Measurements from ENCODE around the gene RSPH1.

RSPH1 gene

DNA sequence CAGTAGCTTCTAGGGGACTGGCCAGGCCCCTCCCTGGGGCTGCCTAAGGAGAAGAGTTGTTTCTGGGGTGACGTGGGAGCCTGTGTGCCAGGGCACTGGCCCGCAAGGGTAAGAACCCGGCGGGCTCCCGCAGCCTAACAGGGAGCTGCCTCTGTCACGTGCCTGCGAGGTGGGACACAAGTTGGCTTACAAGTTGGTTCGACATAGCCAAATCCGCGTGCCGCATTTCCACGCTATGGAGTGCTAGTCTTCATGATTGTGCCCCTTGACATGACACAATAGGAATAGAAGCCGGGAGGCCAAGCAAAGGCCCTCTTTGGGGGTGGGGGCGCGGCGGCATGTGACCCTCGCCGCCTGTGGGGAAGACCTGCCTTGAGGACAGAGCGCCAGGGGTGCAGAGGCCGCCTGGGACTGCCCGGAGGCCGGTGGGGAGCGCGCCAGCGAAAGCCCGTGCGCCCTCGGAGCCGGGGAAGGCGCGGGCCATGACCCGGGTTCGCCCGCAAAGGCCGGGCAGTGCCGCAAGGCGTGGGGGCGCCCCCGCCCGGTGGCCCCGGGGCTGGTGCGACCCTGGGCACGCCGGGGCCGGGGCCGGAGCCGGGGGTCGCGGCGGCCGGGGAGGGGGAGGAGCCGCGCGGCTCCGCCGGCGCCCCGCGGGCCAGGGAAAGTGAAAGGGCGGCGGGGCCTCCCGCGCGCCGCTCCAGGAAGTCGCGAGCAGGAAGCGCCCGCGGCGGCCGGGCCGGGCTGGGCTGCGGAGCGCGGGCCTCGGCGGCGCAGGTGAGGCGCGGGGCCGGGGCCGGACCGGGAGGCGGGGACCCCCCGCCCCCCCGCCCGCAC, 17.3 kb upstream of the RSPH1 start, which contains the start of gene SLC37A1:
TSS of gene SLC37A1 (plus strand) at position 702 of the 834 bp plus-strand sequence. CDS start 4,603 bp downstream, outside the sequence.
- no peak for DNase-seq (ENCODE audit: low read depth)

DNA sequence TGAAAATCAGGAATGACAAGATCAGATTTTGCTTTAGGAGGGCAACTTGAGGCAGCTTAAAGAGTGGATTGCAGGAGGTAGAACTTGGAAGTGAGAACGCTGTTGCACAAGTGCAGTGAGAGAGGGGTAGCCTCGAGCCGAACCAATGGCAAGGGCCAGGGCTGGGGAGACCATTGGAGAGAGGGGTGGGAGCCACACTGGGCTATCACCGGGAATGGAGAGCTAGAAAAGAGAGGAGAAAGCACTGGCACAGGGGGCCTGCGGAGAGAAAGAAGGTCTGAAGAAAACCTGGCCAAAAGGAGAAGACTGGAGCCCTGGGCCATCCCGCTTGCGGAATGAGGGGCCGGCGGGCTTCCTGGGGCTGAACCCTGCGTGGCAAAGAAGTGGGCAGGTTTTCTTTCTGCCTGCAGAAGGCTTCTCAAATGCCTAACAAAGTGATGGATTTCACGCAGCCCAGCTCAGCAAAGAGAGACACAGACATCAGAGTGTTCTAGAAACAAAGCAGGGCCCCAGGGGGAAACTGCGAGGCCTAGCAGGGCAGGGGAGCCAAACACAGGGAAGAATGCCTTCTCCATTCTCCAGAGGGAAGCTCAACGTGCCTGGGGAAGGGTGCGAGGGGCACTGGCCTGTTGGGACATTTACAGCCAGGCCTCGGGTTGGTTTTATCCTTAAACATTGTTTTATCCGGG, 16.5 kb upstream of the RSPH1 start:
- no peak for DNase-seq (ENCODE audit: low read depth)

DNA sequence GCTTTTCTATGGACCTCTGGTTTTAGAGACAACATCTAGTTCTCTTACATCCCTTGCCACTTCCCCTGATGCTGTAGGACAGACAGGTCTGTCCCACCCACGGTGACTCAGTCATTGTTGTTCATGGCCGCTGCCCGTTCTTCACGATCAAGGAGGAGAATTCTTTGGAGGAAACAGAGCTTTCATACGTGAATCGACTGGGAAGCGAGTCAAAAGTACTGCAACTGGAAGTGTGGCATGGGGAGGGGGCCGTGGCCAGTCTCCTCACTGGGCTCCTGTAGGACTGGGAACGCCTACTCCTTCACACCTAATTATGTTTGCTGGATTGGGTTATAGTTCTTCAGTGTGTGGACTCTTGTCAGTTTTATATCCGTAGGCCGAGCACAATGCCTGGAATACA, 13.2 kb upstream of the RSPH1 start:
- DNase-seq (ENCODE audit: low read depth) = no peak

DNA sequence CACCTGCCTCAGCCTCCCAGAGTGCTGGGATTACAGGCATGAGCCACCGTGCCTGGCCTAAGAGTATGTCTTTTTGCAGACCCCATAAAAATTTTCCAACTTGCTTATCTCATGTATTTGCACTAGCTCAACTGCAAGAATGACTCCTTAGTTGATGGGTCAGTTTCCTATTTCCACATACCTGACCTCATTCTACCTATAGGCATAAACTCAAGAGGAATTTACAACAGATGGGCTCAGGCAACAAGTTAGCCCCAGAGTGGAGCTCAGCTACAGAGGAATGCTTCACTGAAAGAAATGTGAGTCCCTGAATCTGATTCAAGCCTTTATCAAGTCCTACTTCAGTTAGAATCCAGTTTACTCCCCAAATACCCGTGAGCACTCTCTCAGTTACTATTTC, 12.3 kb upstream of the RSPH1 start:
- no peak for DNase-seq (ENCODE audit: low read depth)

DNA sequence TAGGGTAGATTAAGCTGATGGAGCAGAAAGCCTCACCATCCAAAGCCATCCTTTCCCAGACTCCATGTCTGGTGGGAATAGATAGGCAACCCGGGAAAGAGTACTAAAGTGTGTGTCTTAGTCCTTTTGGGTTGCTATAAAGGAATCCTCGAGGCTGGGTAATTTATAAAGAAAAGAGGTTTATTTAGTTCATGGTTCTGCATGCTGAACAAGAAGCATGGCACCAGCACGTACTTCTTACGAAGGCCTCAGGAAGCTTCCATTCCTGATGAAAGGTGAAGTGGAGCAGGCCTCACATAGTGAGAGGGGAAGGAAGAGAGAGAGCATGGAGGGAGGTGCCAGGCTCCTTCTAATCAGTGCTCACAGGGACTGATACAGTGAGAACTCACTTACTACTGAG, 11.4 kb upstream of the RSPH1 start:
- DNase-seq (ENCODE audit: low read depth) = no peak

DNA sequence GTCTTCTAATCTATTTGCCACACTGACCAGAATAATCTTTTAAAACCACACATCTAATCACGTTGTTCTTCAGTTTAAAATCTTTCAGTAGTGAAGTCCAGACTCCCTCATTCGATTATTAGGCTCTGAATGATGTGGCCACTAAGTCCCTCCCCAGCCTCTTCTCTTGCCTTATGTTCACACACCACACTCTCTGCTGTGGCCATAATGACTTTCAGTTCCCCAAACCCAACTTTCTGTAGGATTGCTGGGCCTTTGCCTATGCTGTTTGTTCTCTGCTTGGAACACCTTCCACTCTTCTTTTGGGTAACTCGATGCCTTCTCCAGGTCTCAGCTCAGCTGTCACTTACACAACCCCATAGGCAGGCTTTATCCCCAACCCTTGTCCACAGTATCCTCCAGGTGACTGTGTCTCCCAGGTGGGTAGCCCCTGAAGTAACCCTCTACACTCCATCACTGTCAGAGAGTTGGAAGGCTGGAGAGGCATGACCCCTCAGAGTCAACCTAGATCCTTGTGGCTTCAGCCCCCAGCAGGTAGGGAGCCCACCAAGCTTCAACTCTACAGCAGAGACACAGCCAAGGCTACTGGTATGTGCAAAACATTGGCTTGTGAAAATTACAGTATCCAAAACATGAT, 9.2 kb upstream of the RSPH1 start:
- no peak for DNase-seq (ENCODE audit: low read depth)

DNA sequence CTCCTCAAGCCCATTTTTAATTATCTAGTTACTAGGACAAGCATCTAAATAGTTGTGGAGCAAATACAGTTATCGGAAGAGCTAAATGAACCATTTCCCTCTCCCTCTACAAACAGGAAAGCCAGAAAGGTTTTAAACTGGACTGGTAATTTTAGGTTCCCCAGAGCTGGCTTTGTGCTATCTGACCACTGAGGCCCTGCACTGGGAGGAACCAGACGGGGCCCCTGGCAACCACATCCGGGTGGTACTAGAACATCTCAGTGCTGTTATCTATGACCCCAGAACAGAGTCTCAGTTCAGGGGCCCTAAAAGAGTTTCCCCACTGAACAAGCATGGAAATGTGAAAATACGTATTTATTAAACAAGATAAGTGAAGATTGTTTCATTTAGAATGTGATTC, 7.7 kb upstream of the RSPH1 start:
- DNase-seq (ENCODE audit: low read depth) = no peak

DNA sequence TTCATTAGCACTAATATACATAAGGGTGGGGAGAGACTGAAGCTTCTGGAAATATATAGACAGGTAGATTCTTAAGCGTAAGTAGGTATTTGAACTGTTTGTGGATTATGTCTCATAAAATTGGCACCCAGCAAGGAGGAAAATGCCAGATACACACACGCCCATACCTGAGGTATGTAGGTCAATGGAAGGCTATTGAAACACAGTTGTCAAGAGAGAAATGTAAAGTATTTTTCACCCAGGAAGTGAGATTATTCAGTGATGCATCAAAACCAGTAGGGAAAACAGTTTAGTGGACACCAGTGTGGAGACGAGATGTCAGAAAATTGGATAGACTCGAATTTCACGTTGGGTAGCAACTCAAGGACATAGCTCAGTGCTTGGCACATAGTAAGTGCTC, 4.7 kb upstream of the RSPH1 start:
- DNase-seq (ENCODE audit: low read depth) = no peak

DNA sequence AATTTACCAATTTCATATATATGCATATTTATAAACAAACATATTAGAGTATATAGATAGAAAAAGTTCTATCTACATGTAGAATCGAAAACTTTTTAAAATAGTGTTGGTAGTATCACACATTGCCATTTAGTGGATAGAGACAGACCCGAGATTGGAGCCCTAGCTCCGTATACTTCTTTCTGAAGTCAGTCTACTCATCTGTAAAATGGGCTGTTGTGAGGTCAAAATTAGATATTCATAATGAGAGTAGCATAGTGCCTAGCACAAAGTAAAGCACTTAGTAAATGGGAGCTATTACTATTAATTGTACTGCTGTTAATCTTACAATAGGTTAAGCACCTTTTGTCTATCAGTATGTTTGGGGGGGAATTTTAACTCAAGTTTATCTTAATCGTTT, 4.2 kb upstream of the RSPH1 start:
- DNase-seq (ENCODE audit: low read depth) = no peak

DNA sequence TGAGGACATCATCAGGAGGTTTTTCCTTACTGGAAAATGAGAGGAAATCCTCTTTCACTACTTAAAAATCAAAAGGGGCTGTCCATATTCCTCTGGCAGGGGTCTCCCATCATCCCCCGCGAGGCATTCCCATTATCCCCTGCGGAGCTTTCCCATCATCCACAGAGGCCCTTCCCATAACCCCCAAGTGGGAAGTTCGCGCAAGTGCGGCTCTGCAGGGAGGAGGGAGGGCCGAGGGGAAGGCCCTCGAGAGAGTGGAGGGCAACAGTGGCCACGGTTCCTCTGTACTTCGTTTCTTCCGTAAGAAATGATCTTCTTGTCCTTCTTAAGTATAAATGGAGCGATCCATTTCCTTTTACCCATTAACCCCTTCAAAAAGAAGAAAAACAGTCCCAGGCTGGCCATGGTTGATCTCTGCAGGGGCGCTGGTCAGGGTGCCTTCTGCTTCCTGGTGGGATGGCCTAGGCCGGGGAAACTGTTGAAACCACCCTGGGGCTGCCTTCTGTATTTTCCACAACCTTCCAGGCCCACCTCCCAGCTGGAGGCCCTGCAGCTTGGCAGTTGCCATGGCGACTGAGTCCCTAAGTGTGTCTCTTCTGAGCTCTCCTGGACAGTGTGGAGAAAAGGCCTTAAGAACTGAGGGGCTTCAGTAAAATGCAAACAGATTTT, 3.6 kb upstream of the RSPH1 start:
- DNase-seq (ENCODE audit: low read depth) = no peak

DNA sequence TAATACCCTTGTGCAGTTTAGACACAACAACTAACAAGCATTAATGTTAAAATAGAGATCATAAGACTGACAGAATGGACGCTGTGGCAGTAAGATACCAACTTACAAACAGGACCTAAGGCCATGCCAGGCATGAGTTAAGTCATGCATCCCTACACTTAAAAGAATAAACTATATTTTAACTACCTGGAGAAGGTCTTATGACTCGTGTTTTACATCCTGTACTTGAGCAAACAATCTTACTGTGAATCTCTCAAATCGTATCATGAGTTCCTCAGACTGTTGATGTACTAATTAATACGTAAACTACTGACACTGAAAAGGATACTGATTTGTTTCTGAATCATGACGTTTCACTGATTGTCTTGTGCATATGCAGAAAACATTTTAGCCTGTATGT, 2.0 kb upstream of the RSPH1 start:
- DNase-seq (ENCODE audit: low read depth) = no peak

DNA sequence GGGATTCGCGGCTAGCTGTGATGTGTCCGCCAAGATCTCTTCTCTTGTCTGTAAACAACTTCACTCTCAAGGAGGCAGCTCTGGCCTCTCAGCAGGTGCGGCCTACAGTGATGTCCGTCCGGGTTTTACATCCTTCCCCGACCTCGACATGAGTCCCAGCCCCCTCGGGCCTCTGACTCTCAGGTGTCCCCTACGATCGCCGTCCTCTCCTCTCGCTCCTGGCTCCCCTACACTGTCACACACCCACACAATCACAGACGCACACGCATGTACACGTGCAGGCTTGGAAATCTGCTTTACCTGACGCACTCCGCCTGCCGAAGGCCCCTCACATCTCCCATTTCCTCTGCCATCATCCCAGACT, 797 bp upstream of the RSPH1 start:
- DNase-seq (ENCODE audit: low read depth) = no peak

DNA sequence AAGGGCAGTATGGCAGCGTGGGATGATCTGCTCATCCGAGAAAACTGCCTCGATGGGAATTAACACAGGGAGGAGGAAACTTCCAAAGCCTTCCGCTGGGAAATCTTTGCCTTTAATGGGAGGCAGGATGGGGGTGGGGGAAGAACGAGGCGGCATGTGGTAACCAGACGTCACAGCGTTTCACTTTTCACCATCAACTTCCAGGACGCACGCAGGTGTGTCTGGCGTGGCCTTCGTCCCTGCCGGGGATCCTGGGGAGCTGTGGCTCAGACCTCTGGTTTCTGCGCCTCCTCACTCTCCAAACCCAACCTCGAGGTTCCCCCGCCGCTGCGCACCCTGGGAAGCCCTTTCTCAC, 282 bp downstream of the RSPH1 start:
- DNase-seq (ENCODE audit: low read depth) = no peak

DNA sequence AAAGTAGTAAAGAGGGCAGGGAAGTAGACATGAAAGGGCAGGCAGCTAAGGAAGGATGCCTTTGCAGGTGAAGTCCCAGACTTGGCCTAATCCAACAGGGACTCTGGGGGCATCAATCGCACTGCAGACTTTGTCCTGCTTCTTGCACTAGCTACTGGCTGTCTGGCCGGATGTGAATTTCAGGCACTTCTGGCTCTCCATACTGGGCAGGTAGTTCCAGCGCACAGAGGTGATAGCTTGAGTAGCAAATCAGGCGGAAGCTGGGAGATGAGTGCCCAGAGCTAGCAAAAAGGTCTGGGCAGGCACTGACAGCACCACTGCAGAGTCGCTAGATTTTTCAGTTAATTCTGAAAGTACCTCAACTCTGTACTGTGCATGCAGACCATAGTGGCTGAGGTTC, 997 bp downstream of the RSPH1 start:
- no peak for DNase-seq (ENCODE audit: low read depth)

DNA sequence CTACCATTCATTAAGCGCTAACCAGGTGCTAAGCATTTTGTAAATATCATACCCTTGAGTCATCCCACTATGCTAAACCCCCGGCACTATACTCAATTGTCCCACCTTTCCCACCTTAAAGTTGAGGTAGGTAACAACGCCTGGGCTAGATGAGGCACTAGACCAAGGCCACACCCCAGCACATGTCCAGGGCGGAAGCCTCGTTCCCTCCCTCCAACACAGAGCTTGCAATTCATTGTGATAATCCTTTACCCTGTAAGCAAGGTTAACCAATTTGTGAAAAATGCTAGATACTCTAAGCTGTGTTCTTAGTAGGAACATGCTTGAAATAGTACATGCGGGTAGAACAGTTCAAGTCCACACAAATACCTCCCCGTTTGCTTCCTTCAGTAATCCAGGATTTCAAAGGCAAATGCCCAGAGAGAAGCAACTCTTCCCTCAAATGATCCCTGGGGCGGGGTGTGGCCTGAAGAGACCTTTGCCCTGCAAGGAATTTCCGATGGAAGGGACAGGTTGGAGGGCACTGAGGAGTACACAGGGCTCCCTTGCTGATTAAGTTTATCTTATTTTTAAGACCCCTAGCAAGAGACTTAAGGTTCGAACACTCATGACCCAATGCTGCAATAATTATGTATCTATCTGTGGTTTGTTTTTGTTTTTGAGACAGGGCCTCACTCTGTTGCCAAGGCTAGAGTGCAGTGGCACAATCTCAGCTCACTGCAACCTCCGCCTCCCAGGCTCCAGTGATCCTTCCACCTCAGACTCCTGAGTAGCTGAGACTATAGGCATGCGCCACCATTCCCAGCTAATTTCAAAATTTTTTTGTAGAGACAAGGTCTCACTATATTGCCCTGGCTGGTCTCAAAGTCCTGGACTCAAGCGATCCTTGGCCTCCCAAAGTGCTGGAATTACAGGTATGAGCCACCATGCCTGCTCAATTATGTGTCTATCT, 2.6 kb downstream of the RSPH1 start:
- DNase-seq (ENCODE audit: low read depth) = no peak

DNA sequence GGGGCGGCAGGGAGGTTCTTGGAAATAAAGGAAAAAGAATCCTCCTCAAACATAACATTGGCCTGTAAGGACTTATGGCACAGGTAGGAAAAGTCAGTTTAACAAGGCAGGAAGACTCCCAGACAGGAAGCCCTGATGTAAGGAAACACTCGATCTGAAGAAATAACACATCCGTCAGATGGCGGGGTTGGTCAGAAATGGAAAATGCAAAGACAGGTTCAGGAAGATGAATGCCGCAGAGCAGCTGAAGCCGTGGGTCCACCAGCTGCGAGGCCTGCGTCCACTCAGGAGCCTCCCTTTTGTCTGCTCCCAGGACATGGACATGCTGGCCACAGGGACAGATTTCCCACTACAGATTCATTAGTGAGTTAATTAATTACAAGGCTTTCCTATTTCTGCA, 3.8 kb downstream of the RSPH1 start:
- DNase-seq (ENCODE audit: low read depth) = no peak

DNA sequence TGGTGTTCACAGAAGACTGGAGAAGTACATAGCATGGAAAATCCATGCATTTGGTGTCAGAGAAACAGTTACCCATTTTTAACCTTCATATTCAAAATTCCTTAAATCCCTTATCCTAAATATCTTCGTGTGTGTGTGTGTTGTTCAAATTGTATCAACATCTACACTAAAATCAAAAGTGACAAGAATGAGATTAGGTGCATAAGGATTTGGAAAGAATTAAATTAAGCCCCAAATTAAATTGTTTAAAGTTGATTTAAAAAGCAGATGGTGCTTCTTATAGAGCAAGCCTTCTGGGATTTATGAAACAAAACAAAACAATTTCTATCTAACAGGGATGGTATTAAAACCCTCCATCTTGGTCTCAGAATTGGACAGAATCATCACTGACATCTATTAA, 4.7 kb downstream of the RSPH1 start:
- no peak for DNase-seq (ENCODE audit: low read depth)

DNA sequence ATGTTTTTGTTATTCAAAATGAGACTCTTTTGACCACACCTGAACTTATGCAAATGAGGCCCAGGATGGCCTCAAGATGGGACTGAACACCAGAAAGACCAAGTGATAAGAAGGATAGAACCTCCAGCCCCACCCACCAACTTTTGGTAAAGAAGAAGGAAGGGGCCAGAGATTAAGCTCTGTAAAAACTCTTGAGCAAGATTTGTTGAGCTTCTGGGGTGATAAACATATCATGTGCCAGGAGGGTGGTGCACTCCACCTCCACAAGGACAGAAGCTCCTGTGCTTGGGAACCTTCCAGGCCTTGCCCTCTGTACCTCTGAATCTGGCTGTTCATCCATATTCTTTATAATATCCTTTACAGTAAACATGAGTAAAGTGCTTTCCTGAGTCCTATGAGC, 5.3 kb downstream of the RSPH1 start:
- no peak for DNase-seq (ENCODE audit: low read depth)

DNA sequence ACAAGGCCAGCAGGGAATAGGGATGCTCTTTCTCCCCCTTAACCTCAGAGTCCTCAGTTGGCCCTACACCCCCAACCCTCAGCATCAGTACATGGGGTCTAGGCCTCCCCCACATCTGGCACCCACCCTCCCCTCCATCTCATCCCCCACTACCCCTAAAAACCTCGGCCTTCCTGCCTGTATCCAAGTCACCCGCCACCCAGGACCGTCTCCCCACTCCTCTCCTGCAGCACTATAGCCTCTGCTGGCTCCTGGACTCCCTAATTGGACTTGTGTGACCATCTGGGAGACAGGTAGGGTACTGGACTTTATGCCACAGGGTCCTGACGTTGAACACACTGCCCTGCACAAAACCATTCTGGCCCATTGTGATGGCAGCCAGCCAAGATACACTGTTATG, 6.0 kb downstream of the RSPH1 start:
- DNase-seq (ENCODE audit: low read depth) = no peak

DNA sequence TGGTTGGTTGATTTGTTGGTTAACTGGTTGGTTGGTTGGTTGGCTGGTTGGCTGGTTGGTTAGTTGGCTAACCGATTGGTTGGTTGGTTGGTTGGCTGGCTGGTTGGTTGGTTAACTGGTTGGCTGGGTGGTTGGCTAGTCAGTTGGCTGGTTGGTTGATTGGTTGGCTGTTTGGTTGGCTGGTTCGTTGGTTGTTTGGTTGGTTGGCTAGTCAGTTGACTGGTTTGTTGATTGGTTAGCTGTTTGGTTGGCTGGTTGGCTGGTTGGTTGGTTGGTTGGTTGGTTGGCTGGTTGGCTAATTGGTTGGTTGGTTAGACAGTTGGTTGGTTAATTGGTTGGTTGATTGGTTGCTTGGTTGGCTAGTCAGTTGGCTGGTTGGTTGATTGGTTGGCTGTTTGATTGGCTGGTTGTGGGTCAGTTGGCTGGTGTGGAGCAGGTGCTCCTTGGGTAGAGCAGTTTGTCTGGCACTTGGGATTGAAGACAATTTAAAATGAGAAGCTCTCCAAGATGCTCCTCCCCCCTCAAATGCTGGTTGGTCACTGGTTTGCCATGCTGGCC, 6.9 kb downstream of the RSPH1 start:
- no peak for DNase-seq (ENCODE audit: low read depth)

DNA sequence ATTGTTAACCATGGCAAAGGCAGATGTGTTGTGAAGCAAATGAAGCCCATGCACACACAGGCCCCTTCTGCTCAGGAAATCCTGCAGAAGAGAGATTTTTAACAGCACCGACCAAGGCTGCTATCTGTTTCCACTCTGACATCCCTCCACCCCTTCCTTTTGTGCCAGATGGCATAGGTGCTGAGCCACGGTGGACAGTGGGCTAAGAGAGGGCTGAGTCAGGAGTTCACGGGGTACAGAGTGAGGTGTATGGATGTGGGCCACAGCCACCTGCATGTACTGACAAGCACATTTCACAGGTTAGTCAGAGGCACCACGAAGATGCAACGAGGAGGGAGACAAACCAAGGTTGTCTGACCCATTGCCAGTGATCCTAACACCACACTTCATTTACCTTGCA, 9.5 kb downstream of the RSPH1 start:
- no peak for DNase-seq (ENCODE audit: low read depth)
